ENCODE measurements around the gene SLC7A6OS.

DNA sequence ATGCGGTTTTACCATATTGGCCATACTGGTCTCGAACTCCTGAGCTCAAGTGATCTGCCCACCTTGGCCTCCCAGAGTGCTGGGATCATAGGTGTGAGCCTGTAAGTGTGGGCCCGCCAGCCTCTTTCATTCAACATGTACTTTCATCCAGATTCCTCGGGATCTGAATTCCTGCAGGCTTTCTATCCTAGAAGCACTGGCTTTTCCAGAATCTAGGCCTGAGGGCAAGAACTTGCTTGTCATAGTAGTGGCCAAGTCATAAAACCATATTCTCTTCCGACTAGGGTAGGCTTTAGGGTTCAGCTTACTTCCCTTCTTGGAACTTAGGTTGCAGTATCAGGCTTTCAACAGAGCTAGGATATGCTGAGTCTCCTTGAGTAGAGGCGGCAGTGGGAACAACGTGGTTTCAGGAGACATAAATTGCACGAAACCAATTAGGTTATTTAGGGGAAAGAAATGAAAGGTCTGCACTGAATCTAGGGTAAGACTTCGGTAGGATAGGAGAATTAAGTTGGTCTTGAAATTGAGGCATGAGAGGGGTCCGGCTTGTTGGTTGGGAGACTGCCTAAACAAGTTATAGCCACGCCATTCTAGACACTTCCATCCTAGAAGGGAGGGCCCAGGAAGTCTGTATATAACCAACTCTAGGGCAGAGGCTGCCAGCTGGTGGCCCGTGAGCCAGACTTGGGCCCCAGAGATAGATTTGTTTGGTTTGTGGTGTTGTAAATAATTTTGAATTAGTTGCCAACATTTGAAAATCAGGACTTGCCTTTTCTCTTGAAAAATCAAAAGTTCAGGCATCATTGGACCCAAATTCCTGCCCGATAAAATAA is 30.8 kb downstream of the SLC7A6OS start:
- TF ChIP-seq, protein P1, sequence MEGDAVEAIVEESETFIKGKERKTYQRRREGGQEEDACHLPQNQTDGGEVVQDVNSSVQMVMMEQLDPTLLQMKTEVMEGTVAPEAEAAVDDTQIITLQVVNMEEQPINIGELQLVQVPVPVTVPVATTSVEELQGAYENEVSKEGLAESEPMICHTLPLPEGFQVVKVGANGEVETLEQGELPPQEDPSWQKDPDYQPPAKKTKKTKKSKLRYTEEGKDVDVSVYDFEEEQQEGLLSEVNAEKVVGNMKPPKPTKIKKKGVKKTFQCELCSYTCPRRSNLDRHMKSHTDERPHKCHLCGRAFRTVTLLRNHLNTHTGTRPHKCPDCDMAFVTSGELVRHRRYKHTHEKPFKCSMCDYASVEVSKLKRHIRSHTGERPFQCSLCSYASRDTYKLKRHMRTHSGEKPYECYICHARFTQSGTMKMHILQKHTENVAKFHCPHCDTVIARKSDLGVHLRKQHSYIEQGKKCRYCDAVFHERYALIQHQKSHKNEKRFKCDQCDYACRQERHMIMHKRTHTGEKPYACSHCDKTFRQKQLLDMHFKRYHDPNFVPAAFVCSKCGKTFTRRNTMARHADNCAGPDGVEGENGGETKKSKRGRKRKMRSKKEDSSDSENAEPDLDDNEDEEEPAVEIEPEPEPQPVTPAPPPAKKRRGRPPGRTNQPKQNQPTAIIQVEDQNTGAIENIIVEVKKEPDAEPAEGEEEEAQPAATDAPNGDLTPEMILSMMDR (conservative IDR thresholded peaks at IDR 0.05), result no peak
- no peak for TF ChIP-seq EZH2 (IDR thresholded peaks at IDR 0.05; ENCODE audit: low read depth)
